Erythroblast (primary cell): ENCODE measurements around the gene MSMP.

Experiments
- GATA1 ChIP-seq: IDR thresholded peaks from 2 replicates; pipeline ENCODE4 v1.6.1; 2011; ENCODE audit warnings: low read depth, mild to moderate bottlenecking, control low read depth, low read length, moderate library complexity
- POLR2A ChIP-seq: IDR thresholded peaks from 2 replicates; pipeline ENCODE4 v1.6.1; 2011; ENCODE audit warnings: mild to moderate bottlenecking, low read length

DNA sequence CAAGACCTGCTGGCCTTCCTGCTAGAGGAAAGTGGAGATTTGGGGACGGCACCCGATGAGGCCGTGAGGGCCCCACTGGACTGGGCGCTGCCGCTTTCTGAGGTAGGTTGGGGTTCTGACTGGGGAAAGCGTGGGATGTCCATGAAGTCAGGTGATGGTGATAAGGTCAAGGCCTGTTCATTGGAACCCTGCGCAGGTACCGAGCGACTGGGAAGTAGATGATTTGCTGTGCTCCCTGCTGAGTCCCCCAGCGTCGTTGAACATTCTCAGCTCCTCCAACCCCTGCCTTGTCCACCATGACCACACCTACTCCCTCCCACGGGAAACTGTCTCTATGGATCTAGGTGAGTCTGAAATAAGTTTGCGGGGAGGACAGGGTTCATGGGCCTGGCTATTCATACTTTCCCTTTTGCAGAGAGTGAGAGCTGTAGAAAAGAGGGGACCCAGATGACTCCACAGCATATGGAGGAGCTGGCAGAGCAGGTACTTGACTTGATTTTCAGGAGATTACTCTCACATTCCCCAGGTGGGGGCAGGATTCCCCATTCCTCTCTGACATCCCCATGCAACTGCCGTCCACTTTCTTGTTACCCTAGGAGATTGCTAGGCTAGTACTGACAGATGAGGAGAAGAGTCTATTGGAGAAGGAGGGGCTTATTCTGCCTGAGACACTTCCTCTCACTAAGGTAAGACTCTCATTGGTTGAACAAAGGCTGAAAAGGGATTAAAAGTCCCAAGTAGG lies 21.1 kb downstream of the MSMP start:
- TF ChIP-seq POLR2A: no peak
- no peak for TF ChIP-seq GATA1
